ENCODE data around the gene ST8SIA1. TPM values are rescaled to one million over a fixed set of nuclear protein-coding genes. Genes with fewer than 3 reads are reported as not detected.

Gene ST8SIA1
- polyA plus RNA-seq, 1 donor from 2014 or later = 22.5 TPM

DNA sequence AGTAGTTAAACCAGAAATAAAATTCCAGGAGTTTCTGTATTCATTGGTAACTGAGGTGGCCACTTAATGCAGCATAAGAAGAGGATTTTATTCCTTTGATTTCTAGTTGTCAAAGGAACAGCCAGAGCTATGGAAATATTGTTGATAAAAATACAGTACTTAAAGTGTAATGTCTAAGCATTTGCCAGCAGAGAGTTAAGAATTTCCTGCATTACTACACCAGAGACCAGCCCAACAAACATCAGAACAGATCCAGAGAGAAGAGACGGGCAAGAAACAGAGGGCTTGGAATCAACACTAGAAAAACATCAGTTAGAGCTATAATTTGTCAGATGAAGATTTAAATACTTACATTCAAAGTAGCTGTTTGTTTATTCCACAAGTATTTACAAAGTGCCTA lies 77.9 kb downstream of the ST8SIA1 start:
- H4K20me1 ChIP-seq (ENCODE audit: insufficient read depth) = no peaks in the 10 kb centered on the region
- no peaks in the 10 kb centered on the region for H3K9me3 ChIP-seq (ENCODE audit: low read length)
- no peak overlapping the region for H3K9ac ChIP-seq (ENCODE audit: low read length)
- no peaks in the 10 kb centered on the region for H3K9me2 ChIP-seq (ENCODE audit: insufficient read depth, low read length)
- no peak overlapping the region for H3K4me2 ChIP-seq (ENCODE audit: low read length)
- H3K27me3 ChIP-seq (ENCODE audit: insufficient read depth, low read depth, low read length) = no peaks in the 10 kb centered on the region
- H3K27ac ChIP-seq (ENCODE audit: low read length) = no peak overlapping the region
- H3K4me3 ChIP-seq (ENCODE audit: low read length) = no peak overlapping the region
- no peaks in the 10 kb centered on the region for H3K79me2 ChIP-seq (replicated peaks; ENCODE audit: insufficient read depth, low read length)
- no peaks in the 10 kb centered on the region for H3F3A ChIP-seq (ENCODE audit: insufficient read depth, low read length, poor library complexity, severe bottlenecking)
- H3K36me3 ChIP-seq (ENCODE audit: insufficient read depth, low read length) = no peaks in the 10 kb centered on the region
- TF ChIP-seq TAF1 (IDR thresholded peaks at IDR 0.05; ENCODE audit: low read depth) = no peak
- TF ChIP-seq SMC3 (conservative IDR thresholded peaks at IDR 0.05; ENCODE audit: poor library complexity) = no peak
- TF ChIP-seq MXI1 (conservative IDR thresholded peaks at IDR 0.05; ENCODE audit: poor library complexity, severe bottlenecking) = no peak
- no peak for TF ChIP-seq REST (IDR thresholded peaks at IDR 0.05; ENCODE audit: borderline replicate concordance)
- TF ChIP-seq RAD21 (conservative IDR thresholded peaks at IDR 0.05) = no peak
- TF ChIP-seq EP300 (conservative IDR thresholded peaks at IDR 0.05; ENCODE audit: poor library complexity, severe bottlenecking) = no peak
- TF ChIP-seq POLR2AphosphoS5 (IDR thresholded peaks at IDR 0.05) = no peak
- TF ChIP-seq, protein P1, sequence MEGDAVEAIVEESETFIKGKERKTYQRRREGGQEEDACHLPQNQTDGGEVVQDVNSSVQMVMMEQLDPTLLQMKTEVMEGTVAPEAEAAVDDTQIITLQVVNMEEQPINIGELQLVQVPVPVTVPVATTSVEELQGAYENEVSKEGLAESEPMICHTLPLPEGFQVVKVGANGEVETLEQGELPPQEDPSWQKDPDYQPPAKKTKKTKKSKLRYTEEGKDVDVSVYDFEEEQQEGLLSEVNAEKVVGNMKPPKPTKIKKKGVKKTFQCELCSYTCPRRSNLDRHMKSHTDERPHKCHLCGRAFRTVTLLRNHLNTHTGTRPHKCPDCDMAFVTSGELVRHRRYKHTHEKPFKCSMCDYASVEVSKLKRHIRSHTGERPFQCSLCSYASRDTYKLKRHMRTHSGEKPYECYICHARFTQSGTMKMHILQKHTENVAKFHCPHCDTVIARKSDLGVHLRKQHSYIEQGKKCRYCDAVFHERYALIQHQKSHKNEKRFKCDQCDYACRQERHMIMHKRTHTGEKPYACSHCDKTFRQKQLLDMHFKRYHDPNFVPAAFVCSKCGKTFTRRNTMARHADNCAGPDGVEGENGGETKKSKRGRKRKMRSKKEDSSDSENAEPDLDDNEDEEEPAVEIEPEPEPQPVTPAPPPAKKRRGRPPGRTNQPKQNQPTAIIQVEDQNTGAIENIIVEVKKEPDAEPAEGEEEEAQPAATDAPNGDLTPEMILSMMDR (IDR thresholded peaks at IDR 0.05; ENCODE audit: poor library complexity, severe bottlenecking) = no peak
- no peak for TF ChIP-seq EZH2 (IDR thresholded peaks at IDR 0.05; ENCODE audit: borderline replicate concordance, insufficient read depth, low read length, poor library complexity, severe bottlenecking)
- H2AFZ ChIP-seq (ENCODE audit: low read depth, low read length) = no peak overlapping the region

DNA sequence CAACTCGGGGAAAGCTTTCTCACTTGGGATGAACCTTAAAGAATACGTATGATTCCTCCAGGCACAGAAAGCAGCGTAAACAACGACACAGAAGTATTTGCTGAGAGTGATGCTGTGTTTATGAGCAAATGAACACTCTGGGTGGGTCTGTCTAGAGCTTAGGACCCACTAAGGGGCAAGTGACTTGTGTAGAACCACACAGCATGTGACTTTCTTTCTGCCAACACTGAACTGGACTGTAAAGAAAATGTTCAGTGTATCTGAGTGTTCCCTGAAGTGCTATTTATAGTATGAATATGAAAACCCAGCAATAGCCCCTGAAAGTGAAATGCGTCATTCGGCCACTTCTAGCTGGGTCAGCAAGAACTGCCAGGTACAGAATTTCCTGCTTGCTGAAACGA lies 78.5 kb downstream of the ST8SIA1 start:
- Histone ChIP-seq H3K79me2 (replicated peaks; ENCODE audit: insufficient read depth, low read length) (no peaks in the 10 kb centered on the region), H4K20me1 (ENCODE audit: insufficient read depth) (no peaks in the 10 kb centered on the region), H2AFZ (ENCODE audit: low read depth, low read length) (no peak overlapping the region), H3K27me3 (ENCODE audit: insufficient read depth, low read depth, low read length) (no peaks in the 10 kb centered on the region), H3K27ac (ENCODE audit: low read length) (peak overlapping the region; percentile 15), H3K9me2 (ENCODE audit: insufficient read depth, low read length) (no peaks in the 10 kb centered on the region), H3K4me2 (ENCODE audit: low read length) (peak overlapping the region; percentile 57), H3K4me3 (ENCODE audit: low read length) (peak overlapping the region; percentile 54), H3F3A (ENCODE audit: insufficient read depth, low read length, poor library complexity, severe bottlenecking) (no peaks in the 10 kb centered on the region), H3K9me3 (ENCODE audit: low read length) (no peaks in the 10 kb centered on the region), H3K36me3 (ENCODE audit: insufficient read depth, low read length) (no peaks in the 10 kb centered on the region), H3K9ac (ENCODE audit: low read length) (no peak overlapping the region)
- TF ChIP-seq MXI1 (conservative IDR thresholded peaks at IDR 0.05; ENCODE audit: poor library complexity, severe bottlenecking) (no peak), EZH2 (IDR thresholded peaks at IDR 0.05; ENCODE audit: borderline replicate concordance, insufficient read depth, low read length, poor library complexity, severe bottlenecking) (no peak), REST (IDR thresholded peaks at IDR 0.05; ENCODE audit: borderline replicate concordance) (no peak), POLR2AphosphoS5 (IDR thresholded peaks at IDR 0.05) (no peak), SMC3 (conservative IDR thresholded peaks at IDR 0.05; ENCODE audit: poor library complexity) (no peak), EP300 (conservative IDR thresholded peaks at IDR 0.05; ENCODE audit: poor library complexity, severe bottlenecking) (no peak), RAD21 (conservative IDR thresholded peaks at IDR 0.05) (no peak), TAF1 (IDR thresholded peaks at IDR 0.05; ENCODE audit: low read depth) (no peak)
- TF ChIP-seq, protein P1 (IDR thresholded peaks at IDR 0.05; ENCODE audit: poor library complexity, severe bottlenecking) = no peak

Data from neural cell (in vitro differentiated cells).